IMR-90 (cell line): ENCODE results near the gene FBRSL1. TPM values are rescaled to one million over a fixed set of nuclear protein-coding genes. Genes with fewer than 3 reads are reported as not detected.

Experiments used
- ATAC-seq: fragments of 200-7000 bp; cut with Tn5 transposase; 2 replicates; pipeline ENCODE4 v1.9.1; 2020; ENCODE audit warnings: low read depth, mild to moderate bottlenecking, moderate library complexity
- BruUV-seq: library from RNA; stranded (reverse); fragments of 400-500 nt; replicated peaks from 2 replicates; lab custom pipeline; 2021; lab: Mats Ljungman, UMichigan
- CTCF ChIA-PET: fragments of 300-600 bp; formaldehyde crosslinking; extraction: SDS; loops from one replicate; lab custom pipeline; 2021; ENCODE audit warnings: antibody characterized with exemption; lab: Yijun Ruan, JAX
- POLR2A ChIA-PET: fragments of 300-600 bp; sonication (Branson Sonifier 250); formaldehyde crosslinking; loops from one replicate; lab custom pipeline; 2022; ENCODE audit warnings: antibody characterized with exemption; ENCODE audit not compliant: unreplicated experiment; lab: Charles Lee
- DNase-seq: peaks from one replicate; pipeline ENCODE4 v3.0.0; 2013
- H2AFZ ChIP-seq: replicated peaks from 2 replicates; pipeline ENCODE3; 2013; ENCODE audit warnings: low read length, mild to moderate bottlenecking; ENCODE audit not compliant: poor library complexity
- H2AK5ac ChIP-seq: 2 replicates; pipeline ENCODE4 v1.6.1; 2013; ENCODE audit warnings: low read depth, low read length, inconsistent platforms
- H2AK9ac ChIP-seq: replicated peaks from 2 replicates; pipeline ENCODE3; 2013; ENCODE audit warnings: mild to moderate bottlenecking, low read depth, low read length, moderate library complexity; ENCODE audit not compliant: poor library complexity
- H2BK120ac ChIP-seq: 2 replicates; pipeline ENCODE4 v1.6.1; 2013; ENCODE audit warnings: low read depth, low read length, inconsistent platforms
- H2BK15ac ChIP-seq: 3 replicates; pipeline ENCODE4 v1.6.1; 2013; ENCODE audit warnings: low read depth, low read length, inconsistent platforms
- H2BK20ac ChIP-seq: 2 replicates; pipeline ENCODE4 v1.6.1; 2013; ENCODE audit warnings: low read depth, mild to moderate bottlenecking, inconsistent platforms, low read length, moderate library complexity
- H2BK5ac ChIP-seq: 2 replicates; pipeline ENCODE4 v1.6.1; 2013; ENCODE audit warnings: mild to moderate bottlenecking, low read depth, low read length, inconsistent platforms; ENCODE audit not compliant: poor library complexity, severe bottlenecking
- H3K14ac ChIP-seq: replicated peaks from 2 replicates; pipeline ENCODE4 v1.6.1; 2013; ENCODE audit warnings: low read depth, low read length, inconsistent platforms
- H3K18ac ChIP-seq: 2 replicates; pipeline ENCODE4 v1.6.1; 2013; ENCODE audit warnings: low read depth, low read length, control low read depth
- H3K23ac ChIP-seq: 2 replicates; pipeline ENCODE4 v1.6.1; 2013; ENCODE audit warnings: low read depth, low read length, inconsistent platforms
- H3K27ac ChIP-seq: 2 replicates; pipeline ENCODE4 v1.5.1; 2013; ENCODE audit warnings: mild to moderate bottlenecking, control low read depth, low read length; ENCODE audit not compliant: insufficient read depth
- H3K27me3 ChIP-seq: 2 replicates; pipeline ENCODE4 v1.6.1; 2013; ENCODE audit warnings: low read length; ENCODE audit not compliant: control insufficient read depth, insufficient read depth
- H3K36me3 ChIP-seq: 2 replicates; pipeline ENCODE4 v1.6.1; 2013; ENCODE audit warnings: low read length, mixed read lengths; ENCODE audit not compliant: control insufficient read depth, insufficient read depth
- H3K4ac ChIP-seq: 2 replicates; pipeline ENCODE4 v1.6.1; 2013; ENCODE audit warnings: low read depth, low read length, inconsistent platforms
- H3K4me1 ChIP-seq: 2 replicates; pipeline ENCODE4 v1.6.1; 2013; ENCODE audit warnings: low read length, mixed read lengths; ENCODE audit not compliant: control insufficient read depth, insufficient read depth
- H3K4me2 ChIP-seq: 2 replicates; pipeline ENCODE4 v1.6.1; 2013; ENCODE audit warnings: low read depth, mild to moderate bottlenecking, control low read depth, low read length, moderate library complexity
- H3K4me3 ChIP-seq: 2 replicates; pipeline ENCODE4 v1.5.1; 2013; ENCODE audit warnings: low read depth, mild to moderate bottlenecking, control low read depth, low read length, moderate library complexity; ENCODE audit not compliant: insufficient read depth
- H3K56ac ChIP-seq: 2 replicates; pipeline ENCODE4 v1.6.1; 2013; ENCODE audit warnings: low read length, inconsistent platforms; ENCODE audit not compliant: insufficient read depth; ENCODE audit errors: extremely low read depth
- H3K79me1 ChIP-seq, 2 experiments: 2 replicates each; pipeline ENCODE4 v1.6.1; 2013; ENCODE audit warnings: low read length in 2 of 2, inconsistent platforms in 1 of 2, low read depth in 1 of 2
- H3K9ac ChIP-seq: 2 replicates; pipeline ENCODE4 v1.6.1; 2013; ENCODE audit warnings: low read depth, low read length, control low read depth
- H3K9me1 ChIP-seq: 2 replicates; pipeline ENCODE4 v1.6.1; 2013; ENCODE audit warnings: low read length, inconsistent platforms; ENCODE audit not compliant: insufficient read depth
- H3K9me3 ChIP-seq: 2 replicates; pipeline ENCODE4 v1.6.1; 2013; ENCODE audit warnings: low read length; ENCODE audit not compliant: control insufficient read depth, insufficient read depth
- H4K20me1 ChIP-seq: 2 replicates; pipeline ENCODE4 v1.6.1; 2013; ENCODE audit warnings: low read length, inconsistent platforms; ENCODE audit not compliant: insufficient read depth
- H4K5ac ChIP-seq: 2 replicates; pipeline ENCODE4 v1.6.1; 2013; ENCODE audit warnings: mild to moderate bottlenecking, low read depth, low read length, control low read depth
- H4K8ac ChIP-seq, 2 experiments: 2 replicates each; pipeline ENCODE4 v1.6.1; 2013; ENCODE audit warnings: low read depth in 2 of 2, low read length in 2 of 2, control low read depth in 1 of 2, inconsistent platforms in 1 of 2
- H4K91ac ChIP-seq: 2 replicates; pipeline ENCODE4 v1.6.1; 2013; ENCODE audit warnings: low read depth, low read length, inconsistent platforms; ENCODE audit not compliant: insufficient read depth
- NFE2L2 ChIP-seq: fragments of 150-350 bp; IDR thresholded peaks from 2 replicates; pipeline ENCODE4 v1.6.1; 2016; ENCODE audit warnings: low read depth, mild to moderate bottlenecking, low read length
- WGBS, 2 experiments: methylation state at CpG; one replicate each; pipeline versions ENCODE4 v1.1.5 to v1.1.7; 2013; ENCODE audit warnings: missing lambda C conversion rate in 2 of 2; ENCODE audit not compliant: insufficient read length in 1 of 2; ENCODE audit errors: extremely low coverage in 2 of 2; 5-methylcytosine and 5-hydroxymethylcytosine counted together
- dilution Hi-C: fragments of 300-500 bp; cut with HindIII; formaldehyde crosslinking; loops from one replicate; pipeline ENCODE4 v1.14.3; 2018; ENCODE audit warnings: low sequenced_read_pairs; ENCODE audit not compliant: unreplicated experiment
- in situ Hi-C: fragments of 300-500 bp; cut with MboI; formaldehyde crosslinking; loops from 3 replicates; pipeline ENCODE4 v1.14.3; 2019; ENCODE audit warnings: low sequenced_read_pairs, inconsistent platforms, mixed read lengths
- intact Hi-C: fragments of 100-400 bp; cut with micrococcal nuclease; formaldehyde crosslinking; loops from 2 replicates; pipeline ENCODE4 v1.10.0; 2022
- polyA plus RNA-seq, 3 experiments: library from polyadenylated mRNA; depleted of rRNA; stranded (reverse); fragments of >200 nt; gene quantifications; 2 replicates each; pipeline ENCODE4 v1.2.3, GENCODE V29; 2012; ENCODE audit warnings: low replicate concordance in 1 of 3
- total RNA-seq: library from RNA; depleted of rRNA; stranded (reverse); fragments of >200 nt; gene quantifications from 2 replicates; pipeline ENCODE4 v1.2.3, GENCODE V29; 2012

Gene FBRSL1
- total and polyA plus RNA-seq, 2 of the 4 experiments (the other 2 are of a cell fraction), result 0.36 to 10.8 TPM

DNA sequence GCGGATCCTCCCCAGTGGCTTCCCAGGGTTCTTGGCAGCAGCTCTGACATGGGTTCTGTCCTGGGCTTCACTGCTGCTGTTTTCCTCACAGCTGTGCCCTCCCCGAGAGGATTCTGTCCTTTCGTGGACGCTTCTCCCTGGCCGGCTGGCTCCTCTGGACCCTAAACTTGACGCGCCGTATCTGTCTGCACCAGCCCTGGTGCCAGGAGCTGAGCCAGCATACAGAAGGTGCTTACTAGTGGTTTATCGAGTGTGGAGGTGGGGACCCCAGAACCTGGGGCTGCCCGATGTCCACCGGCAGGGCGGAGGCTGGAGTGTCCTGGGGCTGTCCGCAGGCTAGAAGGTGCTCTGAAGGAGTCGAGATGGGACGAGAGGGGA is 17.2 kb downstream of the FBRSL1 start:
- peak overlapping the region; percentile 59 for H2AK9ac ChIP-seq
- no TSS peak for BruUV-seq
- peak; percentile 18 for ATAC-seq
- CTCF ChIA-PET, result interaction anchor here (1.1 kb wide), 1 partner anchor 9 kb away, joined by 5 read pairs; no protein-coding TSS in a partner anchor
- no peak for TF ChIP-seq NFE2L2
- H3K4ac ChIP-seq, result peak overlapping the region; percentile 36; the same call in 1 of the 2 replicates
- H3K27ac ChIP-seq, result peak overlapping the region; percentile 38
- no peak overlapping the region for H2BK120ac ChIP-seq
- peaks cover 51% of the 10 kb centered on the region for H4K20me1 ChIP-seq
- WGBS, 2 experiments, result 40% methylated on average over 3 of the region's 15 CpGs; no CpG with 5 or more reads in 1 of the 2 experiments
- peak overlapping the region; percentile 85 for H2AFZ ChIP-seq
- H3K14ac ChIP-seq, result peak overlapping the region; percentile 6
- intact Hi-C loops (no loop called here), in situ Hi-C loops (no loop called here), dilution Hi-C loops (no loop called here)
- no peak for DNase-seq
- no peak overlapping the region for H4K5ac ChIP-seq
- no peak overlapping the region for H2BK5ac ChIP-seq
- no peak overlapping the region for H2BK15ac ChIP-seq
- peaks cover 9 to 58% of the 10 kb centered on the region in 2 experiments; a peak in 3 of 4 replicates for H3K79me1 ChIP-seq
- H3K9ac ChIP-seq, result peak overlapping the region; percentile 21; the same call in 1 of the 2 replicates
- POLR2A ChIA-PET, result no interaction called here
- no peaks in the 10 kb centered on the region for H3K9me3 ChIP-seq
- H4K91ac ChIP-seq, result no peak overlapping the region
- peak overlapping the region in 1 of 2 experiments; percentile 50; a peak in 1 of 4 replicates for H4K8ac ChIP-seq
- H3K4me1 ChIP-seq, result peaks cover 18% of the 10 kb centered on the region
- H3K27me3 ChIP-seq, result no peaks in the 10 kb centered on the region
- peaks cover 2% of the 10 kb centered on the region; the same call in 1 of the 2 replicates for H3K36me3 ChIP-seq
- H3K4me3 ChIP-seq, result no peak overlapping the region
- no peak overlapping the region for H3K56ac ChIP-seq
- H3K18ac ChIP-seq, result no peak overlapping the region
- H3K4me2 ChIP-seq, result peak overlapping the region; percentile 62
- peaks cover 4% of the 10 kb centered on the region; the same call in 1 of the 2 replicates for H3K9me1 ChIP-seq
- peak overlapping the region; percentile 38; the same call in 1 of the 2 replicates for H2AK5ac ChIP-seq
- no peak overlapping the region for H3K23ac ChIP-seq
- H2BK20ac ChIP-seq, result no peak overlapping the region
